ENCODE data around the gene CMTM4.
"Not testable (repeated sequence)": the region's sequence is repeated elsewhere in the genome, so short reads cannot be mapped to it uniquely, and the experiment has no call there.

- not testable (repeated sequence) for TF ChIP-seq CTCF, POLR2AphosphoS5, EP300, POLR2A (IDR thresholded peaks at IDR 0.05)
Measured at GRCh38 chr16:66627611-66628378, 68.7 kb downstream of the CMTM4 start.

Measured in gastroesophageal sphincter (tissue), 3 donors.